Measurements from ENCODE around the gene KSR2.

KSR2 gene

DNA sequence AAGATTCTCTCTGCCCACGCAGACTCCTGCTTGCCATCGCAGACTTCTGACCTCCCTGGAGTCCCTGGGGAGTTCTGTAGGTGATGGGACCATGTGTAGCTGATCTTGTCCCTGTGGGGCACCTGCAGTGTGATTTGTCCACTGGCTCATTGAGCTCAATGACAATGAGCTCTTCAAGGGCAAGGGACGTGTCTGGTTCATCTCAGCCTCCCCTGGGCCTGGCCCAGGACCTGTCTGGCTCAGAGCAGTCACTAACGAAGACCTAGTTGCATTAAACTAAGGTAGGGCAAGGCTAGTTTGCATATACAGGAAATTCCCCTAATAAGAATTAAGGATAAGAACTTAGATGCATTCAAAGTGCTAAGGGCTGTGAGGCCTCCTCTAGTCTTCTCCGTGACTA, 361.8 kb downstream of the KSR2 start:
- DNase-seq (ENCODE audit: low read depth): no peak

- no peak for DNase-seq (ENCODE audit: low read depth)
Observed at GRCh38 chr12:117606024-117606423, 362.8 kb downstream of the KSR2 start.

DNA sequence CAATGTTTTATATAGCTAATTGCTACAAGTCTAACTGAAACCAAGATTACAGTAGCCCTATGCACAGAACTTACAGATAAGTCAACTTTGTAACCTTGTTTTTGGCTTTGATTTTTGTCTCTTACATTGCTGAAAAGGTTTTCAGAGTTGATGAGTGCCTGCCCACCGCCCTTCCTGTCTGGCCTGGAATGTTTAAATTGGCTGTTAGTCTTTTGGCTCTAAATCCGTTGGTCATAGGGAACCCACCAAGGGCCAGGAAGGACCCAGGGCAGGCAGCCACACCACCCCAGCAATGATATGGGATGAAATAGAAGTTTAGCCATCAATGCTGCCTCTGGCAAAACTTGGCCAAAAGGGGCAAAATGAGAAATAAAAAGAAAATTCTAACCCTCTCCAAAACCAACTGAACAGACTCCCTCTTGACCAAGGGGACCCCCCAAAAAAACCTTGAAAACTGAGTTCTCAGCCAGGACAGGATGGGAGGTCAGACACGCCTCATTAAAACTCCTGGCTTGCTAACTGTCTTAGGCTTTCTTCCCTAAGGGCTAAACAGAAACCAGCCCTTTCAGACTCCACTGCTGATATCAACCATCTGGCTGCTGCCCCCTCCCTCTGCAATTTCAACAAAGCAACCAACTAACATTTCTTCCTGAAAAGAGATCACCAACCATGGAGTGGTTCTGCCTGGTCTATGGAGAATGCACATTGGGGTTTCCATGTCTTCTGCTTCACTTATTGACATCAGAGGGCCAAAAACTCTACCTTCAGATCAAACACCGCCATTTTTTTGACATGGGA, 365.3 kb downstream of the KSR2 start:
- DNase-seq (ENCODE audit: low read depth): no peak

- DNase-seq (ENCODE audit: low read depth): no peak
Observed at GRCh38 chr12:117599849-117600248, 368.9 kb downstream of the KSR2 start.

GRCh38 chr12:117596968-117597367, 371.8 kb downstream of the KSR2 start:
- DNase-seq (ENCODE audit: low read depth): no peak

DNA sequence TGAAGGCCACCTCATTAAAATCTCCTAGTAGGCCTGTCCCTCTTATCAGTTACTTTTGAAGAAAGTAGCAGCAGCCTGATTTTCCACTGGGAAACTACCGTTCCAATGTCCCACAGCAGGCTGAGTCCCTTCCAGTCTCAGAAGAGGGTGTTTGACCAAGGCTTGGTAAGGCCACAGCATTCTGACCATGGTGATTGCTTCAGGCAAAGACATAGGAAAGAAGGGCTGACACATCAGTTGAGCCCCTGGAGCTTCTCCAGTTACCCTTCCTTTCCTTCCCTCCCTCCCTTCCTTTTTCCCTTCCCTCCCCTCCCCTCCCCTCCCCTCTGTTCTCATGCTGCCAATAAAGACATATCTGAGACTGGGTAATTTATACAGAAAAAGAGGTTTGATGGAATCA, 373.0 kb downstream of the KSR2 start:
- DNase-seq (ENCODE audit: low read depth): no peak

GRCh38 chr12:117594481-117594880, 374.3 kb downstream of the KSR2 start:
- DNase-seq (ENCODE audit: low read depth): no peak

GRCh38 chr12:117593815-117594400, 374.9 kb downstream of the KSR2 start:
- DNase-seq (ENCODE audit: low read depth): no peak

DNA sequence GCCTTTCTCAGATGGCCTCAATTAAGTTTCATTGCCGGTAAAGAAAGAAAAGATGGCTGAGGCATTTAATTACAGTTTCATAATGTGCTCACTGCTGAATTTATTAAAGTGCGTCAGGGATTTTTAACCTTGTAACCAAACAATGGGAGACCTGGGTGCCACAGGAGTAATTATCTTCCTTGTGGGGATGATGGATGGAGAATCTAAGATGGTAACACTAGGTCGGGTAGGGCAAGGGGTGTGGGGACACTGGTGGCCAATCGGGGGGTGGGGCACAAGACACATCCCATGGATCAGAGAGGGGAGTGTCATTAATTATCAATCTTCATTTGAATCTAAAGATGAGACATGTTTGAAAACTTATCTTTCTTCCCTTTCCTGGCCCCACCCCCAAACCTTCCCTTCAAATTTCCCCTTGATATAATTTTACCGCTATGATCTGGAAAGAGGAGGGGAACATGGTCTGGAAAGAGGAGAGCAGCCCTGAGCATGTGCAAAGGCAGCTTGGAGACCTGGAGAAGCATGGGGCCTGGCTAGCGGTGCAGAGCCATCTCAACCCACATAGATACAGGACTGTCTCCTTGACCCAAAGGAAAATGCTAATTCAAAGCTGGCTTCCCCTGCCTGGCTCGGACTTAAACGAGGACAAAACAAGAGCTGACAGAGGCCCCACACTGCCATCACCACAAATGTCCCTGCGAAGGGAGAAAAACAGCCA, 376.0 kb downstream of the KSR2 start:
- no peak for DNase-seq (ENCODE audit: low read depth)

GRCh38 chr12:117590999-117591398, 377.8 kb downstream of the KSR2 start:
- no peak for DNase-seq (ENCODE audit: low read depth)

DNA sequence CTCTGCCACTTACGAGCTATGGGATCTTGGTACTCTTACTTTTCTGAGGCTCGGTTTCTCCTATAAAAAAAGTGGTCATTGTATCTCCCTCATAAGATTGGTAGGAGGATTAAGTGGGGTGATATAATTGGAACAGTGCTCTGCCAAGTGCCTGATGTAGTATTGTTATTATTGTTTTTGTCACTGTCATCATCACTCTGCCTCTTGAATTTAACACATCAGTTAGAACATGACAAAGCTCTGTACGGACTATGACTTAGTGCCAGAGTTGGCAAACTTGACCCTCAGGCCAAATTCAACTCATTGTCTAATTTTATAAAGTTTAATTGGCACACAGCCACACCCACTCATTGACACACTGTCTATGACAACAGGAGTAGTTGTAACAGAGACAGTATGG, 378.4 kb downstream of the KSR2 start:
- DNase-seq (ENCODE audit: low read depth): no peak

- no peak for DNase-seq (ENCODE audit: low read depth)
Observed at GRCh38 chr12:117589021-117589420, 379.8 kb downstream of the KSR2 start.

GRCh38 chr12:117587631-117588287, 381.0 kb downstream of the KSR2 start:
- peak; percentile 9 for DNase-seq (ENCODE audit: low read depth)

DNA sequence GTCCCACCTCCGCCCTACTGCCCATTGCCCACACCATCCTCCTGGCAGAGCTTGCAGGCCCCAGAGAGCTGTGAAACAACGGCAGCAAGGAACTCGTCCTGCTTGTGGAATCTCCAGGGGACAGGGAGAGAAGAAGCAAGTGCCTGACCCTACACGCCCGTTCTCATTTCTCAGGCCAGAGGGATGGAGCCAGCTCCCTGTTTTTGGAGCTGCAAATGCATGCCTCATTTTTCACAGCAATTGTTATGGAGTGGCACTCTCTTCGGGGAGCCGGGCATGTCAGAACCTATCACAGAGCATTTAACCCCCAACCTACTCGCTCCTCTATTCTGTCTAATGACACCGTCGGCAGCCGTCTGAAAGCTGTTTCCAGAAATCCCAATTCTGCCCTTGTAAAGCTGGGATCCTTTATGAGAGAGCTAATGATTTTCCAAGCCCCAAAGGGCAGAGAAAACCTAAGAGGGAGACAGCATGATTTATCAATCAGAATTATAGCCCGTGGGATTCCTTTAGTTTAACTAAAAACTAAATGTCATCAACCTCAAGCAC, 385.0 kb downstream of the KSR2 start:
- DNase-seq (ENCODE audit: low read depth): no peak

DNA sequence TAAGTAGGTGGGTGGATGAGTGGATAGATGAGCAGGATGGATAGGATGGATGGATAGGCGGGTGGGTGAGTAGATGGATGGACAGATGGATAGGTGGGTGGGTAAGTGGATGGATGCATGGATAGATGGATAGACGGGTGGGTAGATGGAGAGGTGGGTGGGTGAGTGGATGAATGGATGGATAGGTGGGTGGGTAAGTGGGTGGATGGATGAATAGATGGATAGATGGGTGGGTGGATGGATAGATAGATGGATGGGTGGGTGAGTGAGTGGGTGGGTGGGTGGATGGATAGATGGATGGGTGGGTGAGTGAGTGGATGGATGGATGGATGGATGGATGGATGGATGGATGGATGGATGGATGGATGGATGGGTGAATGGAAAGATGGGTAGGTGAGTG, 385.7 kb downstream of the KSR2 start:
- DNase-seq (ENCODE audit: low read depth): no peak

GRCh38 chr12:117582135-117582784, 386.5 kb downstream of the KSR2 start:
- no peak for DNase-seq (ENCODE audit: low read depth)

DNA sequence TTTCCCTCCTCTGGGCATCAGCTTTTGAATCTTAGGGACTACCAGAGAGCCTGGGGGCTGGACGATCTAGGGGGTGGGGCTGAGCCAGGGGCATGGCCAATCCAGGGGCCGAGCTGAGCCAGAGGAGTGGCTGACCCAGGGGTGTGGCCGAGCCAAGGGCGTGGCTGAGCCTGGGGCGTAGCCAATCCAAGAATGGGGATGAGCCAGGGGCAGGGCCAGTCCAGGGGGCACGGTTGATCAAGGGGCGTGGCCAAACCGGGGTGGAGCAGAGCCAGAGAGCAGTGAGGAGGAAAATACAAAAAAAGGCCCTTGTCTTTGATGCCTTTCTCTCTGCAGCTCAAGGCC, 388.1 kb downstream of the KSR2 start:
- DNase-seq (ENCODE audit: low read depth): no peak

DNA sequence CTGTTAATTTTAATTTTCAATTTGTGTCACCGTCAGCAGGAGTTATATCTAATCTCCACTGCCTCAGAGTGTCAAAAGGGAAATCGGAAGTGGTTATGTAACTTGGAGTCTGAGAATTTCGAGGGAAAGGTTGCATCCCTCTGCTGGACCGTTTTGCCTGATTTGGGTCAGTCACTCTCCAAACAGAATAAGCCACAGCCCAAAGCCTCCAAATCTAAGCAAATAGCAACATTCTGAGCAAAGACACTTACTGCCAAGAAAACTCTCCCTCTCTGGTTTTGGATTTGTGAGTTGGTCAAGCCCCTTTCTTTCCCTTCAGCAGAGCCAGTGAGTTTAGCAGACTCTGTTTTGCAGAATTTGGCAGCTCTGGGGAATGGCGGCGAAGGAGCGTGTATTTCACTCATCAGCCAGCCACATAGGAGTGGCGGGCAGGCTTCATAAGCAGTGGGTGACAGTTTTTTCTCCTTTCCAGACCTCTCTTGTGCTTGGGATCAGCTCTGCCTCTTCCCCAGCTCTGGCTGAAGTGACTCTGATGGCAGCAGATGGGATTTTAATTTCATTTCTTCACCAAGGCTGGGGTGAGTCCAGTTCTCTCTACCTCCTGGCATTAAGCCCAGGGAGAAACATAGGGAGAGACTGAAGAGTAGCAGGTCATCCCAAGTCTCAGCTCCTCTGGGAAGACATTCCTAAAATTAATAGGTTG, 388.6 kb downstream of the KSR2 start:
- no peak for DNase-seq (ENCODE audit: low read depth)

- DNase-seq (ENCODE audit: low read depth): no peak
Observed at GRCh38 chr12:117577122-117577657, 391.6 kb downstream of the KSR2 start.

DNA sequence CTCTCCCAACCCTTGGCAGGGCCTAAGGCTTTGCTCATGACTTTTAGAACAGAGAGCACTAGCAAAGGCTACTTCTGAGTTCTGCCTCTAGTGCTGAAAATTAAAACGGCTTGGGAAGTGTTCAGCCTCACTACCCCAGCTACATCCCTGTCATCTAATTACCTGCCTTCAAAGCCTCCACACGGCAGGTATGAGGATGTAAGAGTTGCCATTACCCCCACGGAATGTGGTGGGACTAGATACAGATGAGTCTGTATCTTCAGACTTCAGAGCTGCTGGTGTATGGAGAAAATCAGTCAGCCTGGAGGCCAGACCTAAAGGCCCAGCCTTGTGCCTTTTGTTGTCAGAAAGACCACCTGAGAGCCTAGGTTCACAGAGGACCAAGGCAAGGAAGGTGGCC, 392.7 kb downstream of the KSR2 start:
- no peak for DNase-seq (ENCODE audit: low read depth)

- no peak for DNase-seq (ENCODE audit: low read depth)
Observed at GRCh38 chr12:117574655-117575054, 394.1 kb downstream of the KSR2 start.
